Measurements from ENCODE around the gene CHN2. TPM values are rescaled to one million over a fixed set of nuclear protein-coding genes. Genes with fewer than 3 reads are reported as not detected.

CHN2 gene
- total RNA-seq, 6 donors from 2014 or later: 6.2 to 13.7 (median 11.2) TPM

- no peaks in the 10 kb centered on the region for H3K36me3 ChIP-seq
- TF ChIP-seq CTCF (IDR thresholded peaks at IDR 0.05): no peak
- TF ChIP-seq POLR2A (IDR thresholded peaks at IDR 0.05): no peak
- no peak for TF ChIP-seq POLR2AphosphoS5 (IDR thresholded peaks at IDR 0.05)
- TF ChIP-seq EP300 (IDR thresholded peaks at IDR 0.05): no peak
- 50% methylated on average over 2 of the region's 2 CpGs for WGBS, 2 donors
- H3K27ac ChIP-seq: no peak overlapping the region
- no peaks in the 10 kb centered on the region for H3K9me3 ChIP-seq
- H3K4me1 ChIP-seq: no peaks in the 10 kb centered on the region
- DNase-seq (no peak), ATAC-seq (ENCODE audit: low FRiP score in 2 of 2) (no peak)
- H3K4me3 ChIP-seq: no peak overlapping the region
- H3K27me3 ChIP-seq: no peaks in the 10 kb centered on the region
Observed at GRCh38 chr7:29276199-29276598, 81.6 kb downstream of the CHN2 start.

GRCh38 chr7:29276806-29277205 lies 82.2 kb downstream of the CHN2 start:
- H3K4me3 ChIP-seq: no peak overlapping the region
- no peaks in the 10 kb centered on the region for H3K36me3 ChIP-seq
- DNase-seq: no peak
- 90 to 91% methylated on average over 1 to 4 of the region's 4 CpGs for WGBS, 2 donors
- H3K4me1 ChIP-seq: no peaks in the 10 kb centered on the region
- no peaks in the 10 kb centered on the region for H3K9me3 ChIP-seq
- TF ChIP-seq CTCF (IDR thresholded peaks at IDR 0.05): no peak
- TF ChIP-seq POLR2AphosphoS5 (IDR thresholded peaks at IDR 0.05): no peak
- TF ChIP-seq EP300 (IDR thresholded peaks at IDR 0.05): no peak
- no peak overlapping the region for H3K27ac ChIP-seq
- ATAC-seq (ENCODE audit: low FRiP score in 2 of 2): no peak
- H3K27me3 ChIP-seq: no peaks in the 10 kb centered on the region

DNA sequence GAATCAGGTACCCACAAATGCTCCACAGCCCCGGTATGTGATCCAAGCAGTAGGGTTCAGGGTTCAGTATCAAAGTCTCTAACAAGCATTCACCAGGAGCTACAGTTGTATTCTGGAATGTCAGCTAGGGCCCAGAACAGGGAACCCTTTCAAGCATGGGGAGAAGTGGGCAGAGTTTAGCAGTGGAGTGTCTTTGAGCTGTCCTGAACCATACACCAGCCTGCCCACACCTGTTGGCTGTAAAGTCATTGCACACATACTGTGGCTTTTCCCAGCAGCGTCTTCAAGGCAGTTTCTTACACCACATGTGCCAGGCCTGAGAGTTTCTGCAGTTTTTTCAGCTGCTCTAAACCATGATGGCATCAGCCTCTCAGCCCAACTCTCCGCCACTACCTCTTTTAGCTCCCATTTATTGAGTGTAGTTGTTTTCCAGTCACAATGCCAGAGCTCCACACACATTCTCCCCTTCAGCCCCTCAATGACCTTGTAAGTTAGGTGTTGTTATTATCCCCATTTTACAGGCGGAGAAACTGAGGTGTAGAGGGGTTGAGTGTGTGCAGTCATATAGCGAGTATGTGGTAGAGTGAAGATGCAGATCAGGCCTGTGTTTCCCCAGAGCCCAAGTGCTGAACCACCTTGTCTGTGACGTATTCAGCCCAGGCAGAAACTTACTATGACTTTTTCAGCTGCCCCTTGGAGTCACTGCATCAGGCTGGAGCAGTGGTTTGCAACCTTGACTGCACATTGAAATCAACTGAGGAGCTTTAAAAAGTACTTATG lies 83.1 kb downstream of the CHN2 start:
- 87 to 89% methylated on average over 6 of the region's 6 CpGs for WGBS, 2 donors
- ATAC-seq (ENCODE audit: low FRiP score in 2 of 2) (no peak), DNase-seq (no peak)
- H3K4me1 ChIP-seq: no peaks in the 10 kb centered on the region
- no peaks in the 10 kb centered on the region for H3K27me3 ChIP-seq
- no peak for TF ChIP-seq CTCF (IDR thresholded peaks at IDR 0.05)
- no peak for TF ChIP-seq EP300 (IDR thresholded peaks at IDR 0.05)
- TF ChIP-seq POLR2A (IDR thresholded peaks at IDR 0.05): no peak
- no peak for TF ChIP-seq POLR2AphosphoS5 (IDR thresholded peaks at IDR 0.05)
- no peaks in the 10 kb centered on the region for H3K9me3 ChIP-seq
- H3K36me3 ChIP-seq: no peaks in the 10 kb centered on the region
- no peak overlapping the region for H3K4me3 ChIP-seq
- no peak overlapping the region for H3K27ac ChIP-seq

- 79 to 94% methylated on average over 8 to 9 of the region's 9 CpGs for WGBS, 2 donors
Observed at GRCh38 chr7:29278337-29279069, 83.9 kb downstream of the CHN2 start.

More at GRCh38 chr7:29278337-29279069, 83.9 kb downstream of the CHN2 start:
- DNase-seq (no peak), ATAC-seq (ENCODE audit: low FRiP score in 2 of 2) (no peak)
- no peaks in the 10 kb centered on the region for H3K4me1 ChIP-seq
- TF ChIP-seq CTCF (IDR thresholded peaks at IDR 0.05): no peak
- TF ChIP-seq EP300 (IDR thresholded peaks at IDR 0.05): no peak
- no peak for TF ChIP-seq POLR2A (IDR thresholded peaks at IDR 0.05)
- no peak overlapping the region for H3K27ac ChIP-seq
- no peaks in the 10 kb centered on the region for H3K36me3 ChIP-seq
- no peak overlapping the region for H3K4me3 ChIP-seq
- no peaks in the 10 kb centered on the region for H3K27me3 ChIP-seq
- H3K9me3 ChIP-seq: no peaks in the 10 kb centered on the region

All from upper lobe of left lung (tissue), 6 donors.